Measurements from ENCODE around the gene THOC7. TPM values are rescaled to one million over a fixed set of nuclear protein-coding genes. Genes with fewer than 3 reads are reported as not detected.
A peak's percentile ranks its signal among the peaks of the same experiment; 100 is the strongest.

Gene THOC7
- 50.9 TPM for polyA plus RNA-seq (ENCODE audit: insufficient read length)

DNA sequence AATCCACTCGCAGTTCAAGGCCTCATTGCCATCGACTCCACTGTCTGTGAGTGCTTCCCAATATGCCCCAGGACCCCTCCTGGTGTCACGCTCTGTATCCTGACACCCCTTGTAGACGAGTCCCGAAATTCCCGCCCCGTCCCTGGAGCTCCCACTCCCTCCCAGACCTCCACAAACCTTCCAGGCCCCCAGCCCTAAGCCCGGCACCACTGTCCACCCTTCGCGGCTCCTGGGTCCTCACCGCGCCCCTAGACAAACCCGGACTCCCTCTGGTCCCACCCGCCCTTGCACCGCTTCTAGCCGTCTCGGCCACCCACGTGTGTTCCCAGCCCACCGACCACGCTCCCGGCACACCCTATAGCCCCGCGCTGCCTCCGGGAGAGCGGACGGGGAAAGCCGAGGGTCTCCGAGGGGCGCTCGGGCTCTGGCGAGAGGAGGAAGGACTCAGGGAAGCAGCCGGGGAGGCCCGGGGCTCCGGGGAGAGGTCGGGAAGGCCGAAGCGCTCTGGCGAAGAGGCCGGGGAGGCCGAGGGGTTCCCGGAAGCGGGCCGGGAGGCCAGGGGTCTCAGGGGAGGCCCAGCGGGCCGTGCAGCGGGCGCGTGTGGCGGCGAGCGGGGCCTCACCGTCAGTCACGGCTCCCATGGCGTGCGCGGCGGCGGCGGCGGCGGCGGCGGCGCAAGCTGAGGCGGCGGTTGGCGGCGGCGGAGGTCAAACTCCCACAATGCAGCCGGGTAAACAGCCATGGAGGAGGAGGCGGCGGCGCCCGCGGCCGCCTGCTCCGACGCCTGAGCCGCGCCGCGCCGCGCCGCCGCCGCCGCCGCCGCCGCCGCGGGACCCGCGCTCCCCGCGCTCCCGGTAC is at the start of gene THOC7, which contains the start of gene ATXN7:
TSS of gene THOC7 (minus strand) at position 656 of the 858 bp plus-strand sequence. CDS start at position 641, 15 bp downstream.
TSS of gene ATXN7 (plus strand) at position 718 of the 858 bp plus-strand sequence. CDS start 48,732 bp downstream, outside the sequence.
- peak; percentile 55 for DNase-seq

DNA sequence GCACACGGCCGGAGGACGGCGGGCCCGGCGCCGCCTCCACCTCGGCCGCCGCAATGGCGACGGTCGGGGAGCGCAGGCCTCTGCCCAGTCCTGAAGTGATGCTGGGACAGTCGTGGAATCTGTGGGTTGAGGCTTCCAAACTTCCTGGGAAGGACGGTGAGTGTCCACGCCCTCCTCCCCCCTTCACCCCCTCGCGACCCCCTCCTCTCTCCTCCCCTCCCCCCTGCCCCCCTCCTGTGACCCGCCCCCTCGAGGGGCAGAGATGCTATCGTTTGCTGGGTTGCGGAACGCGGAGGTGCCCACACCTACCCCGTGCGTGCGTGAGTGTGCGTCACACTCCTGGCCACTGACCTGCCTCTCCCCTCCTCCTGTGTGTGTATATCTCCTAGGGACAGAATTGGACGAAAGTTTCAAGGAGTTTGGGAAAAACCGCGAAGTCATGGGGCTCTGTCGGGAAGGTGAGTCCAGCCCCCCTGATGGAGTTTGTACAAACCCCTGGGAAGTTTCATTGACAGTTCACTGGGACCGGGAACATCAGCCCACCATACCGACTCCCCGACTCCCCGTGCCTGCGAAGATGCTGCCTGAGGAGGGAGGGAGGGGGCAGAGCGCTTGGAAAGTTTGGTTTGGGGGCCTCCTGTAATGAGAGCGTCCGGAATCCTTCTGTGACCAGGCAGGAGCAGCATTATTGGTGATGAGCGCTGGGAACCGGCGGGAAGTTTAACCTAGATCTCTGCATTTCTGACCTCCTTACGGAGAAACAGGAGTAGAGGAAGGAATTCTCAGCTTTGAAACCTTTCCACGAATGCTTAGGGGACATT is 49.4 kb upstream of the THOC7 start:
- DNase-seq, result peak; percentile 63

DNA sequence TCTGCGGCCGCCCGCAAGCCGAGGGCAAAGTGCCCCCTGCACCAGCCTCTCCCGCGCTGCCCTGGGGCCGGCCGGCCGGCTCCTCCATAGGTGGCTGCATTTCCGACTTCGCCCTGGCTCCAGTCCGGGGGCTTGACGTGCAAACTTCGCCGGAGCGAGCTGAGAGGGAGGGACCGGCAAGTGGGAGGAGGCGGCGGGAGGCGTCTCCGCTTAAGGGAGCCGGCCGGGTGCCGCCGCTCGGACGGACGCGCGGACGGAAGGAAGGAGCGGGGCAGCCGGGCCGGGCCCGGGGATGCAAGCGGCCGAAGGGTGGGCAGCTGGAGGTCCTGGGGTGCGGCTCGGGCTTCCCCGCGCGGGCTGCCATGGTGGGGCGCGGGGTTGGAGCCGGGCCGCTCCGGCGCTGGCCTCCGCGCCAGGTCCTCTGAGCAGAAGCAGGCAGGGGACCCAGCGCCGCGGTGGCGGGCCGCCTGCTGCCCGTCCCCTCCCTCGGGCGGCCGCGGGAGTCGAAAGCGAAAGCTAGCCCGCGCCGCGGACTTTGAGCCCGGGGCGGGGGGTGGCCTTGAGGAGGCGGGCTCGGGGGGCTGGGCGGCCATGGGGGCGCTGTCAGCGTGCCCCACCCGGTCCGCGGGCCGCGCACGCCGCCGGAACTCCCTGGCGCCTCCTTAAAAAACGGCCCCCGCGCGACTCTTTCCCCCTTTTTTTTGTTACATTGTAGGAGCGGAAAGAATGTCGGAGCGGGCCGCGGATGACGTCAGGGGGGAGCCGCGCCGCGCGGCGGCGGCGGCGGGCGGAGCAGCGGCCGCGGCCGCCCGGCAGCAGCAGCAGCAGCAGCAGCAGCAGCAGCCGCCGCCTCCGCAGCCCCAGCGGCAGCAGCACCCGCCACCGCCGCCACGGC is 48.5 kb upstream of the THOC7 start, which contains the start of gene SCAANT1:
TSS of gene SCAANT1 (minus strand) at position 511 of the 895 bp plus-strand sequence.
- peak; percentile 93 for DNase-seq

DNA sequence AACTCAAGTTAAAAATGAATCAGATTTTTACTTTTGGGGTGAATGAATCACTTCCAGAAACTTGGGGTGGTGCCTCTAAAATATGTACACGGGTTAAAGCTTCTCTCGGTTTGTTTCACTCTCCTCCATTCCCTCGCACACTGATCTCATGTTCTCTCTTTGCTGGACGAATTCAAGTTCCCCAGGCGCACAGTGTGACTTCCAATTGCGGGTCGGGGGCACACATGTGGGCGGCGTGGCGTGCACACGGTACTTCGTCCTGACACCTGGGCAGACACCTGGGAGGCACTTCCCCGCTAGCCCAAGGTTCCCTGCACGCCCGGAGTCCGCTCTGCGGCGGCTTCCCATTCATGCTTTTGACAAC is 47.9 kb upstream of the THOC7 start:
- DNase-seq, result no peak

DNA sequence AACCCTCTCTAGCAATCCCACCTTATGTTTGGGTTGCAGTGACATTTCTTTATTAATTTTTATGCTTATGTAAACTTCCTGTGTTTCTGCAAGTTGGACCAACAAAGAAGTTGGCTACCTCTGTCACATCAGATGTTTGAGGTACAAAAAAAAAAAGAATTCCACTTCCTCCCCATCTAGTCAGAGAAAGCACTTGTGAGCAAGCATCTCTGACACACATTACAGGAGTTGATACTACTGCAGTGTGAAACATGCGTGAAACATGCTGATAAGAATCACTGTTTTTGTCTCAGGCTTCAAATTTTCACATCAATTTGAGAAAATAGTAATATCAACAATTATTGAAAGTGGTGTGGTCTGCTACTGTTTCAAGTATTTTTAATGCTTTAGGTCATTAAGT is 47.3 kb upstream of the THOC7 start:
- DNase-seq, result no peak

DNA sequence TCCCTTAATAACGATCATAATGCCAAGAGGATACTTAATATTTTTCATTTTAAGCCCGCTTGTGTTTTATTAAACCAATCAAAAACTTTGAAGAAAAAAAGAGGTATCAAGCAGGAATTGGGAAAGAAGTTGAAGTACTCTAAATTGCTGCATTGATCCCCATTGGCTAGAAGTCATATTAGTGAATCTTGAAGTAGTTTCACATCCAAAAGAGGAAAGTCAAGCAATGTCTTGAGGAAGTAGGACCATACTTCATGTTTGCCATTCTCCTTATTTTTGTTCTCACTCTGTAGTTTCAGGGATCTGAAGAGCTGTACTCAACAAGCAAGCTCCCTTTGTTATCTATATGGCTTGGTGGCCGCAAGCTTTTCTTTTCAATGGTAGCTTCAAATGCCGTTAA is 46.4 kb upstream of the THOC7 start:
- DNase-seq, result no peak

DNA sequence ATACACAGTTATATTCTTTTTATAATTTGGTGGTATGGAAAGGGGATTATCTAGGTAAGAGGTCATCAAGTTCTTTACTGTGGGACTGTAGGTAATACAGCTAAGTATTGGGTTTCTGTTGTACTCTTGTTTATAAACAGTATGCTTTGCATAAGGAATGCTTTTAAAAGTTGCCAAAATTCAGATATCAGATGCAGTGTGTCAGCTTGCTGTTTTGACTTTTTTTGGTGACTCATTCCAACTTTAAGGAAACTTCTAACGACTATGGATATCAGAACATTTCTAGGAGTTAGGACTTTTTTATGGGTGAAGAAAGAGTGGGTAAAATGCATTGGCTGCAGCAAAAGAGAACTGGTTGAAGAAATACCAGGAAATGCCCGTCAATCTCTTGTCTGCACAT is 45.8 kb upstream of the THOC7 start:
- DNase-seq, result no peak

DNA sequence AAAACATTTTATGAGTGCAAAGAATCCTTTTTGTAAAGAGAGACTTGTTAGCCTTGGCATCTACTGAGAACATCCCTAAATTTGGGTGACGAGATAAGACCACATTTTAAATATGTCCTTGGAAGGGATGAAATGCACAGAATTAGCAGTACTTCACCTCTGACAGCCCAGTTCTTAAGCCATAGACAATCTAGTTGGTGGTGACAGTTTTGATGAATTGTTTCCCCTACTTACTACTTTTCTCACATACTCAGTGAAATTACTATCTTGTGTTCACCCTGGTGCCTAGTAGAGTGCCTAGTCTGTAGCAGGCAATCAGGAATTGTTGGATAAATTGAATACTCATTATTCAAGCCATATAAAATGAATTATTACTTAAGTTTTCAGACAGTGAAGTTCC is 45.2 kb upstream of the THOC7 start:
- DNase-seq, result no peak

DNA sequence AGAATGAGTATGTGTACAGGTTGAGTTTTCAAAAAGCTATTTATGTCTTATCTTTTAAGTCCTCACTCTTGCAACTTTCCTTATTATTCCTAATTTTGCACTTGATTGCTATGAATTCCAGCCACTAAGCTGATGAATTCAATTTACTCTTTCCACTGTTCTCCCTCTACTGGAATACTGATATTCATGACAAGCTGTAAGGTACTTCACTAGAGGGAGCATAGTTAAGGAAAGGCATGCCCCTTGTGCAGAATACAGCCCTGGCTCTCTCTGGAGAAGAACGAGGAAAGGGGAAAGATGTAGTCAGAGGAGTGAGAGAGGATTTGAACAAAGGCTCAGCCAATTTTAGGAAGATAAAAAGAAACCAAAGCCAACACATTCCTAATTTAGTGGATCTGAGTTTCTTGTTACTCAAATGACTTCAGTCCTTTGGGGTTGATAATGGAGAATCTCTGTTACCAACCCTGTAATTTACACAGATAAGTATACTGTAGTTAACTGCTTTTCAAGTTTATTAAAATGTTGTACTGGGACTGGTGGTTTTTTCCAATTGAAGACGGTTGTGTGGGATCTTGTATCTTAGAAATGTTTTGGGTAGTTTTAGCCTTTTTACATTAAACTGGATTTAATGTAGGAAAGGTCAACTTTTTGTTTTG is 44.6 kb upstream of the THOC7 start:
- DNase-seq, result no peak

DNA sequence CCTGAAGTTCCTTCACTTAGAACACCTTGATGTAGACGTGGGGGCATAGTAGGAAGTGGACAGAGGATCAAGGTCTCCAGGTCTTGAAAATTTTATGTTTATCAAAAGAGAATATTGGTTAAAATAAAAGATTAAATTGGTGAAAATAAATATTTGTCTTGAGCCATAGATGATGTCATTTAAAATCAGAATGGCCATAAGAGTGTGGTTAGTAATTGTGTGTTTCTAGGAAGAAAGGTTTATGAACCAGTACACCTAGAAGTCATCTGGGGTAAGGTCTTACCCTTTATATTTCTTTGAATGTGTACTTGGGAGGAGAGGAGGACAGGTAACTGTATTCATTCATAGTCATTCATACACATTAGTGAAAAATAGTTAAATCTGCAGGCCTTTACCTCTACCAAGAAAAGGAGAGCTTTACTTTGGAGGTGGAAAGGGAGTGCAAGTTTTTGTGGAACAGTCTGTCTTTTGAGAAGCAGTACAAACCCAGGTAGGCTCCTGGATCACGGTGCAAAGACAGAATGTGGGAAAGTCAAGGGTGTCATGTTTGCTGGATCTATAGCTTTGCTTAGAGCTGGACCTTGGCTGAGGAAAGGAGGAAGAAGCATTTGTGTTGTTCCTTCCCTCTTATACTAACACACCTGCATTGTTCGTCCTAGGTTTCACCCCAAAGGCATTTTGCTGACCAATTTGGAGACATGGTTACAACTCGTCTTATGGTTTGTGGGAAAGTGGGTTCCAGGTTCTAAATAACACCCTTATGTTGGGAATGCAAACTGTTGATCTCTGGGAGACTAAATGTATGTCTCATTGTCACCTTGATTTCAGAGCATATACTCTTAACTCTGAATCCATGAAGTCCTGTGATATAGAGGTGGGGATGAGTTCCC is 42.4 kb upstream of the THOC7 start:
- DNase-seq, result no peak

DNA sequence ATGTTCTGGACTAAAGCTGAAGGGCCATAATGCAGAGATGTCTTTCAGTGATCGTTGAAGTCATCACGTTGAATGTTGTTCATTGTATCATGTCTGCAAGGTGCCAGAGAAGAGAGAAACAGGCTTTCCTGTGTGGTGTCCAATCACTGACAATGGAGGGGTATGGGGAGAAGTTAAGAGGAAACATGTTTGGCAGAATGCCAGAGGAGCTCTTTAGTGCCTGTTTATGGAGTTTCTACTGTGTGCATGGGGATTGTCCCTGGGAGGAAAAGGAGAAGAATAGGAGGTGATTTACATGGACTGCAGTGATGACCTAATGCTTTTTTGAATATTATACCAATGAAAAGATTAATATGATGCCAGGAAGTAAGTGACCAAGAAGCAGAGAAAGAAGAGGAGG is 36.9 kb upstream of the THOC7 start:
- no peak for DNase-seq

DNA sequence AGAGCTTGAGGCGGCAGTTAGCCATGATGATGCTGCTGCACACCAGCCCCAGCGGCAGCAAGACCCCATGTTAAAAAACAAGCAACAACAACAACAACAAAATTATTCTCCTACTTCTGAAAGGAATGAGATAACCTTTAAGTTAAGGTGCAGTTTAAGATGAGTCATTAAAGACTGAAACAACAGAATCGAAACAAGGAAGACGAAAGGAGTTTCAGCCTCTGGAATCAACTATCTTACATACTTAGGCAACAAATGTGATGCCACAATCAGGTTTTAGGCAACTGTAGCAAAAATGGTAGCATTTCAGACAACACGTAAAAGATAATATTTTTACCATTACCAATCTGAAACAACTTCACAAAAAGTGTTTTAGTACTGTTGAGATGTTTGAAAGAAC is 36.4 kb upstream of the THOC7 start:
- DNase-seq, result no peak

DNA sequence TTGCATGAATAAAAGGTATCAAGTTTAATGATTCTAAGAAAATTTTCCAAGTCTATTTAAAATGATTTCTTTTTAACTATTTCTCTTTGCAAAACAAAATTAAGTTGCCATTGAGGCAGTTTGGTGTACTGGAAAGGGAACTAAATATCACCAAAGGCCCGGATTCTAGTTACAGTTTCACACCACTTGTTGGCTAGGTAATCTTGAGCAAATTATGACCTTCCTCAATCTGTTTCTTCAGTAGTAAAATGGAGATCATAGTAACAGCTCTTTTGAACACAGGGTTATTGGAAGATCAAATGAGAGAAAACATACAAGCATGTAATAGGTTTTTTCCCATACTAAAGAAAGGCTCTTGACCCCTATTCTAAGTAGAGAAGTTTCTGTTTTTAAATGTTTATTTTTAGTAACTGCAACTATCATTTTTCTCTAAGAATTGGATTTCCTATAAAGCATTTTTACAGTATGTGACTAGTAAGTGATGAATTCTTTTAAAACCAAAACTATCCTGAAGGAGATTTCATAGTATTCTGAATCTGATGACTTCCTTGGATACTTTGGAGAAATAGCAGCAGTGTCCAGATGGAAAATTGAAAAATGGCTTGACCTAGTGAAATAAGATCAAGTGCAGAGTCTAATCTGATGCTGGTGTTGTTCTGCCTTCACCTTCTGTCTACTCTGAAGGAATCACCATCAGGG is 32.9 kb upstream of the THOC7 start:
- no peak for DNase-seq

DNA sequence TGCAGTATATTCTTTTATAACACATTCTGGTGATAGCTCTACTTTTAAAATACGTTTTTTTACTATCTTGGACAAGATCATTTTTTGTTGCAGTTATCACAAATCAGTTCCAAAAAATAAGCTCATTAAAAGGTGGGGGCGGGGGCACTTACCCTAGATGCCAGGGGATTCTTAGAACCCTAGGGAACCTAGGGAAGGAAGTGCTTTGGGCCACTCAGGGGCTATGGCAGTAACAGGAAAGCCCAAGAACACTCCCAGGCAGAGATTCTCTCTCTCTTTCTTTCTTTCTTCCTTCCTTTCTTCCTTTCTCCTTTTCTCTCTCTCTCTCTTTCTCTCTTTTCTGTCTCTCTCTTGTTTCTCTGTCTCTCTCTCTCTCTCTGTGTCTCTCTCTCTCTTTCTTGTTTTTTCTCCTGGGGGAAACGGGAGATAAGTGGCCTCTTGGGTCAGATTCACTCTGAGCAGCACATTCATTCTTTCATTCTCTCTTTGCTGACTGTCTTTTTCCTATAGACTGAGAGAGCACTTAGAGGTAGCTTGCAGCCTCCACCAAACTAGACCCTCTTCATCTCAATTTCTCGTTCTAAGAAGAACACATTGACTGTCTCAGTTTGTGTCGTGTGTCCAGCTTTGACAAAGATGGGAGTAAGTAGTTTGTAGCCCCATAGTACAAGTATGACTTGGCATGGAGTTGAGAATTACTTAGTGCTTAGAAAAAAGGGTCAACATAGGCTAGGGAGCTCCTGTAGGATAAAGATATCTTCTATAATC is 32.0 kb upstream of the THOC7 start:
- DNase-seq, result no peak

DNA sequence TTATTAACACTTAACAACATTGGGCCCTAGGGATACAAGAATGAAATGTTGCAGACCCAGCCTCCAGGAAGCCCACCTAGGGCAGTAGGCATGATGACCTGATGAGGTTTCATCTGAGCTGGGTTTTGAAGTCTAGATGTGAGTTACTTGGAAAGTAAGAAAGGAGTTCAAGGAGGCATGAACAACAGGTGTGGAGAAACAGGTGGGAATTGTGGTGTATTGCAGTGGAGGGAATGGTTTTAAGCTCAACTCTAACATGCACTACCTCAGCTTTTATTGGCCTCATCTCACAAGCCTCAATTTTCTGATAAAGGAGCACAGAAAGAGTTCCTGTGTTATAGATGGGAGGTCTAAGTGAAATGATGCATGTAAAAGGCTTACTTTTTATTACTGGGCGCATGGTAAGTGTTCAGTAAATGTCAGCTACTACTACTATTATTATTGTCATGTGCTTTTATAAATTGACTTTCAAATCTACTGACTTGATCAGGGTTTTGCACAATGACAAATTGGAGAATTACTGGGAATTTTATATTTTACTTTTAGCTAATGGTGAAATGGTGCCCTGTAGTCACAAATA is 29.3 kb upstream of the THOC7 start:
- no peak for DNase-seq

DNA sequence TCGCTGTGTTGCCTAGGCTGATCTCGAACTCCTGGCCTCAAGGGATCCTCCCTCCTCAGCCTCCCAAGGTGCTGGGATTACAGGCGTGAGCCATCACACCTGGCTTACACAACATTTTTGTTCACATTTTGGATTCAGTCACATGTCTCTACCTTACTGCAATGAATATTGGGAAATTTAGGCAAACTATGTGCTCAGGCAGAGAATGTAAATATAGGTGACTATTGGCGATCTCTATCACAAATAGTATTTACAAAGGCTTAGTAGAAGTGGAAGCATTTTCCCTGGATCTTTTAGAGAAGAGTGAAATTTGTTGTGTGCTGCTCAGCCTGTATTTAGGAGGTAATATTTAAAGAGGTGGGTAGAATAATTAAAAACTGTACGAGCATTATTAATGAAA is 27.9 kb upstream of the THOC7 start:
- DNase-seq, result no peak

DNA sequence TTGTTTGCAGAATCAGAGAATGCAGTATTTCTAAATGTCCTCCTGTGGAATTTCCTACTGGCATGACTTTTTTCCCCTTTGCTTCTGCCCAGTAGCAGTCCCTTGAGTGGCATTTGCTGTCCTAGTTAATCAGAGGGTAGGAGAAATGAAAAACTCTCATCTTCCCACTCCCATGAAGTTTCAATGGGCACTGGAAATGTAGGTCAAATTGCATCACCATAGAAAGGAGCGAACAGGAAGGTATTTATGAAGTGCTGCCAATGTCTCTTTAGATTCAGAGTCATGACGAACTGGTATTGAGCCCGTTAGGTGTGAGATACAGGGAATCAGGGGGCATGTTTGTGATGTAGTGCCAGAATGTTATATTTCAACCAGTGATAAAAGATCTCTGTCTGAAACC is 23.3 kb upstream of the THOC7 start:
- DNase-seq, result no peak

DNA sequence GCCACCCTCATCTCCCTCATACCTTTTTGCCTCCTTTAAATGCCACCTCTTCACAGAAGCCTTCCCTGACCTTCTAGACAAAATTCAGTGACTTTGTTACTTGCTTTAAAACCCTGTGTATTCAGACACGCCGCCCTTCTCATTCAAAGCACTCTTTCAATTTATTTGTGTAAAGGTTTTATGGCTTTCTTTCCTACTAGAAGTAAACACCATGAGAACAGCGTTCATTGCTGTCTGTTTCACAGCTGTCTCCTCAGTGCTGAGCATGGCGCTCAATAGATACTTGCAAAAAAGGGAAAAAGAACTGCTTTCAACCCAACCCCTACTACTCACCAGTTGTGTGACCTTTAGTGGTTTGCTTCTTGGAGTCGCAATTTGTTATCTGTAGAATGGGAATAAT is 17.0 kb upstream of the THOC7 start:
- DNase-seq, result no peak
